Erythroblast (primary cell): ENCODE measurements around the gene OMA1.

ENCODE experiments used
- GATA1 ChIP-seq: IDR thresholded peaks from 2 replicates; pipeline ENCODE4 v1.6.1; 2011; ENCODE audit warnings: low read depth, mild to moderate bottlenecking, control low read depth, low read length, moderate library complexity
- POLR2A ChIP-seq: IDR thresholded peaks from 2 replicates; pipeline ENCODE4 v1.6.1; 2011; ENCODE audit warnings: mild to moderate bottlenecking, low read length

DNA sequence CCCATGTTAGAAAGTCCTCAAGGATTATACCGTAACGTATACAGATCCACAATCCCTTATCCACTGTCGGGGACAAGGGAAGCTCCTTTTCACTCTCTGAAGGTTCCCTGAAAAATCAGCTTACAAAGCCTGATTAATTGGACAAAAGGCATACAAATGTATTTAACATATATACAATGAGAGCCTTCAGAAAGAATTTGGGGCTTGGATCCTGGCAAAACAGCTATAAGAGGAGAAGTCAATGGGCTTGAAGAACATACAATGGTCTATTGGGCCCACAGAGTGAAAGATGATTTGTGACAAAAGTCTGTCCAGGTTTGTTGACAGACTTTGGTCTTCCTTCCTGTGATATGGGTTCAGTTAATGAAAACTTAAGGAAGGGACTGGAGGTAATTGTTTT lies 19.8 kb upstream of the OMA1 start:
- TF ChIP-seq POLR2A (no peak), GATA1 (no peak)
